Ovary (tissue), 9 donors: ENCODE results near the gene VAPB. TPM values are rescaled to one million over a fixed set of nuclear protein-coding genes. Genes with fewer than 3 reads are reported as not detected.

Experiments
- DNase-seq, 5 donors: peaks; one replicate each; pipeline ENCODE4 v3.0.0-alpha.2; 2019 to 2020
- H3K27ac ChIP-seq, 2 donors: fragments of 200-600 bp; one replicate each; pipeline versions ENCODE4 v1.5.1 to v1.8.0; 2019 to 2022
- H3K27me3 ChIP-seq: fragments of 200-600 bp; one replicate; pipeline ENCODE4 v1.8.0; 2022
- H3K36me3 ChIP-seq: fragments of 200-600 bp; sonication (generic); one replicate; pipeline ENCODE4 v1.5.1; 2019
- H3K4me1 ChIP-seq: one replicate; pipeline ENCODE4 v1.8.1; 2013; ENCODE audit warnings: mild to moderate bottlenecking, moderate library complexity; ENCODE audit not compliant: insufficient read depth
- H3K4me3 ChIP-seq: fragments of 200-600 bp; sonication (generic); one replicate; pipeline ENCODE4 v1.5.1; 2017
- H3K9me3 ChIP-seq, 2 donors: fragments of 200-600 bp in 1 of 2; sonication (generic) in 1 of 2; one replicate each; pipeline versions ENCODE4 v1.5.1 to v1.8.1; 2013 to 2019; ENCODE audit warnings: mild to moderate bottlenecking in 1 of 2, moderate library complexity in 1 of 2
- CTCF ChIP-seq, 3 donors: fragments of 450-650 bp in 2 of 3; fragments of 200-600 bp in 1 of 3; IDR thresholded peaks; one replicate each; pipeline versions ENCODE4 v1.5.1 to v1.8.0; 2016 to 2022; ENCODE audit warnings: antibody characterized with exemption in 3 of 3, mild to moderate bottlenecking in 1 of 3
- EP300 ChIP-seq: sonication (generic); formaldehyde crosslinking; IDR thresholded peaks from one replicate; pipeline ENCODE4 v1.6.1; 2017; ENCODE audit warnings: antibody characterized with exemption
- POLR2A ChIP-seq: fragments of 450-650 bp; IDR thresholded peaks from one replicate; pipeline ENCODE4 v1.6.1; 2017; ENCODE audit warnings: antibody characterized with exemption, mild to moderate bottlenecking, moderate library complexity
- WGBS, 3 donors: extraction: QIAGEN DNeasy Blood & Tissue Kit in 1 of 3; methylation state at CpG; one replicate each; pipeline versions ENCODE4 v1.1.5 to v1.1.7; 2013 to 2017; 5-methylcytosine and 5-hydroxymethylcytosine counted together
- intact Hi-C, 4 donors: fragments of 100-400 bp; cut with DNase I; formaldehyde crosslinking; loops; one replicate each; pipeline versions ENCODE4 v1.11.0 to v1.15.1; 2022 to 2023
- polyA plus RNA-seq, 2 donors: library from polyadenylated mRNA; stranded (reverse); fragments of 200-250 nt in 1 of 2; fragments of 350-450 nt in 1 of 2; fragmentation: Illumina TruSeq in 1 of 2; extraction: RNeasy Lipid Tissue Mini Kit (QIAGEN cat#74804) in 1 of 2; gene quantifications; one replicate each; pipeline ENCODE4 v1.2.3, GENCODE V29; 2013 to 2014
- total RNA-seq, 7 donors: library from RNA; depleted of rRNA in 2 of 7; stranded (reverse); fragments of >200 nt in 2 of 7; fragmentation: NEBNext Ultra II Directional in 3 of 7; extraction: Animal tissue kit (Norgen Biotek cat#: 25700) in 3 of 7; gene quantifications; one replicate each; pipeline versions ENCODE4 v1.1.0 to v1.2.4, GENCODE V29; 2016 to 2023
- donor health status: DM: no; HTN: no; CAD: no; lungs with moderate emphysema.
- donor health status: DM: no; HTN: no; CAD: no.
- donor health status: Bipolar disorder and iron deficiency.
- donor health status: DM: yes; HTN: yes; CAD: no.
- donor health status: DM: no; HTN: no; CAD: no.
- donor health status: DM: yes; HTN: yes; CAD: no.

Gene VAPB
- total and polyA plus RNA-seq, 9 donors = 11.8 to 81.6 (median 47.5) TPM

GRCh38 chr20:58482416-58482815 lies 93.4 kb downstream of the VAPB start:
- Histone ChIP-seq H3K4me1 (no peaks in the 10 kb centered on the region), H3K36me3 (no peaks in the 10 kb centered on the region), H3K27ac (no peak overlapping the region), H3K4me3 (no peak overlapping the region), H3K27me3 (no peaks in the 10 kb centered on the region), H3K9me3 (no peaks in the 10 kb centered on the region)
- intact Hi-C loops = no loop called here
- no peak for DNase-seq
- no peak for TF ChIP-seq POLR2A
- WGBS, 3 donors = 75 to 80% (median 77%) methylated on average over 10 of the region's 10 CpGs

- Histone ChIP-seq H3K4me1 (no peaks in the 10 kb centered on the region), H3K9me3 (no peaks in the 10 kb centered on the region), H3K36me3 (no peaks in the 10 kb centered on the region), H3K27ac (no peak overlapping the region), H3K4me3 (no peak overlapping the region), H3K27me3 (no peaks in the 10 kb centered on the region)
- 82 to 86% (median 84%) methylated on average over 5 of the region's 5 CpGs for WGBS, 3 donors
- DNase-seq = no peak
- TF ChIP-seq CTCF (IDR thresholded peaks at IDR 0.05) (no peak), EP300 (no peak), POLR2A (no peak)
- intact Hi-C loops = no loop called here
These were observed 94.0 kb downstream of the VAPB start for GRCh38 chr20:58483051-58483450.

GRCh38 chr20:58483470-58483869 lies 94.4 kb downstream of the VAPB start:
- no peak for DNase-seq
- H3K4me1 ChIP-seq = no peaks in the 10 kb centered on the region
- no peak overlapping the region for H3K27ac ChIP-seq
- intact Hi-C loops = no loop called here
- 88 to 94% (median 91%) methylated on average over 6 of the region's 6 CpGs for WGBS, 3 donors
- no peaks in the 10 kb centered on the region for H3K27me3 ChIP-seq
- H3K36me3 ChIP-seq = no peaks in the 10 kb centered on the region
- TF ChIP-seq EP300 (no peak), POLR2A (no peak), CTCF (IDR thresholded peaks at IDR 0.05) (no peak)
- H3K4me3 ChIP-seq = no peak overlapping the region
- H3K9me3 ChIP-seq = no peaks in the 10 kb centered on the region

GRCh38 chr20:58485393-58485792 lies 96.4 kb downstream of the VAPB start:
- Histone ChIP-seq H3K27ac (no peak overlapping the region), H3K9me3 (no peaks in the 10 kb centered on the region), H3K36me3 (no peaks in the 10 kb centered on the region), H3K4me3 (no peak overlapping the region), H3K27me3 (no peaks in the 10 kb centered on the region), H3K4me1 (no peaks in the 10 kb centered on the region)
- WGBS, 3 donors = 75 to 78% (median 78%) methylated on average over 3 of the region's 3 CpGs
- intact Hi-C loops = no loop called here
- TF ChIP-seq CTCF (IDR thresholded peaks at IDR 0.05) (no peak), EP300 (no peak), POLR2A (no peak)
- no peak for DNase-seq

- H3K36me3 ChIP-seq = no peaks in the 10 kb centered on the region
- H3K27ac ChIP-seq = no peak overlapping the region
- intact Hi-C loops = no loop called here
- H3K4me1 ChIP-seq = no peaks in the 10 kb centered on the region
- TF ChIP-seq EP300 (no peak), CTCF (IDR thresholded peaks at IDR 0.05) (no peak), POLR2A (no peak)
- no peak for DNase-seq
- 43 to 47% (median 45%) methylated on average over 1 of the region's 1 CpG for WGBS, 3 donors
- no peak overlapping the region for H3K4me3 ChIP-seq
- H3K9me3 ChIP-seq = no peaks in the 10 kb centered on the region
- H3K27me3 ChIP-seq = no peaks in the 10 kb centered on the region
These were observed 97.2 kb downstream of the VAPB start for GRCh38 chr20:58486207-58486606.
